ENCODE data around the gene MEIS2.

DNA sequence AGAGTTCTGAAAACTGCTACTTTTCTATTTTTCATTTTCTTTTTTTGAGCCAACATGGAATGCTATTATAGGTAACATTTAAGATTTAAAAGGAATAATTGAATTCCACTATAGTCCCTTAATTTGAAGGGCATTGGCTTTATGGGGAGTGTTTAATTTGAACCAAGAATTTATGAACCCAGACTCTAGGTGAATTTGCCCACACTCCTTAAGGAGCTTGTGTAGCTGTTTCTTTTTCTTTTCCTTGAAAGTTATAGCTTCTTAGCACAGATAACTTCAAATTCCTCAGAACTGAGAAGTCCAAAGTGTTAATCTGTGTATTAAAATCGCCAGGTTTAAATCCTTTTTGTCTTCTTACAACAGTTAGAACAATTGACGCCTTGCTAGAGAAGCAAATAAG, 4.7 kb upstream of the MEIS2 start:
- TF ChIP-seq POLR2A (IDR thresholded peaks at IDR 0.05; ENCODE audit: low read depth, low read length) (no peak), TAF1 (IDR thresholded peaks at IDR 0.05; ENCODE audit: low read depth, low read length) (no peak), POU2F2 (IDR thresholded peaks at IDR 0.05; ENCODE audit: low read depth, low read length) (no peak)
